HG03066 (cell line): ENCODE measurements around the gene TMEM163.
A peak's percentile ranks its signal among the peaks of the same experiment; 100 is the strongest.
"Not testable (repeated sequence)": the region's sequence is repeated elsewhere in the genome, so short reads cannot be mapped to it uniquely, and the experiment has no call there.

ENCODE experiments used
- ATAC-seq: cut with Tn5 transposase; IDR thresholded peaks from one replicate; pipeline ENCODE4 v1.9.1; 2021; ENCODE audit warnings: low read depth; ENCODE audit not compliant: unreplicated experiment

TMEM163 gene

GRCh38 chr2:134718817-134719814, at the start of gene TMEM163:
TSS of gene TMEM163 (minus strand) at chr2:134719000.
- no peak for ATAC-seq

GRCh38 chr2:134766583-134766982, 47.8 kb upstream of the TMEM163 start:
- no peak for ATAC-seq

GRCh38 chr2:134765987-134766386, 47.2 kb upstream of the TMEM163 start:
- no peak for ATAC-seq

GRCh38 chr2:134764164-134764563, 45.4 kb upstream of the TMEM163 start:
- no peak for ATAC-seq

- no peak for ATAC-seq
Measured at GRCh38 chr2:134763164-134763710, 44.4 kb upstream of the TMEM163 start.

- no peak for ATAC-seq
Measured at GRCh38 chr2:134762508-134762907, 43.7 kb upstream of the TMEM163 start.

- no peak for ATAC-seq
Measured at GRCh38 chr2:134760385-134760784, 41.6 kb upstream of the TMEM163 start.

- peak; percentile 83 for ATAC-seq
Measured at GRCh38 chr2:134758633-134759032, 39.8 kb upstream of the TMEM163 start.

GRCh38 chr2:134751981-134752380, 33.2 kb upstream of the TMEM163 start:
- not testable (repeated sequence) for ATAC-seq

- no peak for ATAC-seq
Measured at GRCh38 chr2:134745546-134745945, 26.7 kb upstream of the TMEM163 start.

- no peak for ATAC-seq
Measured at GRCh38 chr2:134745023-134745422, 26.2 kb upstream of the TMEM163 start.

GRCh38 chr2:134739879-134740301, 21.1 kb upstream of the TMEM163 start:
- ATAC-seq, result peak; percentile 90

GRCh38 chr2:134739236-134739878, 20.6 kb upstream of the TMEM163 start:
- no peak for ATAC-seq

- no peak for ATAC-seq
Measured at GRCh38 chr2:134738141-134738870, 19.5 kb upstream of the TMEM163 start.

- no peak for ATAC-seq
Measured at GRCh38 chr2:134737671-134738070, 18.9 kb upstream of the TMEM163 start.

GRCh38 chr2:134736167-134736880, 17.5 kb upstream of the TMEM163 start:
- no peak for ATAC-seq

GRCh38 chr2:134728163-134728562, 9.4 kb upstream of the TMEM163 start:
- ATAC-seq, result no peak

- ATAC-seq, result no peak
Measured at GRCh38 chr2:134727385-134727784, 8.6 kb upstream of the TMEM163 start.

GRCh38 chr2:134726645-134727044, 7.8 kb upstream of the TMEM163 start:
- no peak for ATAC-seq

- ATAC-seq, result no peak
Measured at GRCh38 chr2:134725876-134726275, 7.1 kb upstream of the TMEM163 start.
